Right renal cortex interstitium (tissue), 3 donors: ENCODE data around the gene RPL22L1. TPM values are rescaled to one million over a fixed set of nuclear protein-coding genes. Genes with fewer than 3 reads are reported as not detected.
"Not testable (repeated sequence)": the region's sequence is repeated elsewhere in the genome, so short reads cannot be mapped to it uniquely, and the experiment has no call there.

Experiments
- DNase-seq, 3 donors: peaks; one replicate each; pipeline ENCODE4 v3.0.0-alpha.2; 2013; ENCODE audit warnings: low read depth in 3 of 3, low spot score in 2 of 3
- polyA plus RNA-seq, 3 donors: library from polyadenylated mRNA; unstranded; fragments of 120-200 nt; gene quantifications; one replicate each; pipeline ENCODE4 v1.2.1, GENCODE V29; 2013; ENCODE audit not compliant: insufficient read length in 3 of 3

Gene RPL22L1
- polyA plus RNA-seq = 10 to 100 TPM; 63.0 to 90.2 (median 85.6) TPM

GRCh38 chr3:170869645-170870593 lies at the start of gene RPL22L1:
Gene RPL22L1, minus strand, starts transcription at chr3:170870195. Its CDS starts 28 bp downstream, at chr3:170870167.
- DNase-seq = peak; percentile 93 to 97 (median 96)

- no peak for DNase-seq
Observed at GRCh38 chr3:170918715-170919114, 48.7 kb upstream of the RPL22L1 start.

- no peak for DNase-seq
Observed at GRCh38 chr3:170914690-170915089, 44.7 kb upstream of the RPL22L1 start.

- DNase-seq = no peak
Observed at GRCh38 chr3:170914212-170914611, 44.2 kb upstream of the RPL22L1 start.

GRCh38 chr3:170911051-170911450 lies 41.1 kb upstream of the RPL22L1 start:
- DNase-seq = no peak

GRCh38 chr3:170910542-170910941 lies 40.5 kb upstream of the RPL22L1 start:
- DNase-seq = no peak

GRCh38 chr3:170909129-170909903 lies 39.3 kb upstream of the RPL22L1 start:
- no peak for DNase-seq

GRCh38 chr3:170908235-170909116 lies 38.5 kb upstream of the RPL22L1 start, which contains the start of gene EIF5A2:
Gene EIF5A2, minus strand, starts transcription at chr3:170908637. Its CDS starts 831 bp downstream, at chr3:170907806.
- DNase-seq = peak; percentile 63 to 80 (median 75)

GRCh38 chr3:170907637-170908234 lies 37.7 kb upstream of the RPL22L1 start:
- peak in 1 of 3 donors; percentile 15 for DNase-seq

- DNase-seq = no peak
Observed at GRCh38 chr3:170905862-170906261, 35.9 kb upstream of the RPL22L1 start.

- DNase-seq = no peak
Observed at GRCh38 chr3:170903123-170903522, 33.1 kb upstream of the RPL22L1 start.

GRCh38 chr3:170899455-170899854 lies 29.5 kb upstream of the RPL22L1 start:
- DNase-seq = no peak

GRCh38 chr3:170897978-170898377 lies 28.0 kb upstream of the RPL22L1 start:
- DNase-seq = no peak

- not testable (repeated sequence) for DNase-seq
Observed at GRCh38 chr3:170897199-170897598, 27.2 kb upstream of the RPL22L1 start.

- no peak for DNase-seq
Observed at GRCh38 chr3:170896781-170897180, 26.8 kb upstream of the RPL22L1 start.

- DNase-seq = not testable (repeated sequence)
Observed at GRCh38 chr3:170896333-170896732, 26.3 kb upstream of the RPL22L1 start.

- DNase-seq = no peak
Observed at GRCh38 chr3:170893895-170894294, 23.9 kb upstream of the RPL22L1 start.

- no peak for DNase-seq
Observed at GRCh38 chr3:170889630-170890029, 19.6 kb upstream of the RPL22L1 start.

- DNase-seq = no peak
Observed at GRCh38 chr3:170889132-170889531, 19.1 kb upstream of the RPL22L1 start.
